DND-41 (cell line): ENCODE measurements around the gene NCCRP1.
A peak's percentile ranks its signal among the peaks of the same experiment; 100 is the strongest.

ENCODE experiments used
- ATAC-seq: fragments of 200-7000 bp; cut with Tn5 transposase; 3 replicates; pipeline ENCODE4 v1.9.1; 2021; ENCODE audit warnings: low read depth; ENCODE audit not compliant: insufficient read depth
- DNase-seq: peaks from one replicate; pipeline ENCODE4 v3.0.0-alpha.2; 2020
- H2AFZ ChIP-seq: 2 replicates; pipeline ENCODE4 v1.6.0; 2012; ENCODE audit warnings: low read depth, low read length
- H3K27ac ChIP-seq: 2 replicates; pipeline ENCODE4 v1.5.1; 2012; ENCODE audit warnings: low read length, inconsistent platforms
- H3K27me3 ChIP-seq: fragments of 200-600 bp; sonication (generic); 2 replicates; pipeline ENCODE4 v1.6.0; 2012; ENCODE audit warnings: low read length, mild to moderate bottlenecking, inconsistent platforms; ENCODE audit not compliant: insufficient read depth, poor library complexity
- H3K36me3 ChIP-seq: 2 replicates; pipeline ENCODE4 v1.5.1; 2012; ENCODE audit warnings: low read length, inconsistent platforms; ENCODE audit not compliant: insufficient read depth
- H3K4me1 ChIP-seq: 2 replicates; pipeline ENCODE4 v1.5.1; 2012; ENCODE audit warnings: mild to moderate bottlenecking, low read length; ENCODE audit not compliant: insufficient read depth
- H3K4me2 ChIP-seq: 2 replicates; pipeline ENCODE4 v1.6.0; 2012; ENCODE audit warnings: mild to moderate bottlenecking, moderate library complexity, low read length, inconsistent platforms; ENCODE audit not compliant: insufficient read depth
- H3K4me3 ChIP-seq, 2 experiments: fragments of 200-600 bp in 1 of 2; shearing (Covaris generic) in 1 of 2; 2 replicates each; pipeline ENCODE4 v1.5.1; 2012 to 2016; ENCODE audit warnings: inconsistent platforms in 2 of 2, low read length in 2 of 2, mild to moderate bottlenecking in 2 of 2, low read depth in 1 of 2, moderate library complexity in 1 of 2
- H3K79me2 ChIP-seq: 2 replicates; pipeline ENCODE4 v1.6.0; 2012; ENCODE audit warnings: low read length, inconsistent platforms; ENCODE audit not compliant: insufficient read depth
- H3K9ac ChIP-seq: 2 replicates; pipeline ENCODE4 v1.6.0; 2012; ENCODE audit warnings: low read depth, mild to moderate bottlenecking, inconsistent platforms, low read length, moderate library complexity
- H3K9me3 ChIP-seq: 2 replicates; pipeline ENCODE4 v1.5.1; 2012; ENCODE audit warnings: low read length, moderate library complexity, mild to moderate bottlenecking, inconsistent platforms; ENCODE audit not compliant: insufficient read depth, severe bottlenecking
- H4K20me1 ChIP-seq: 2 replicates; pipeline ENCODE4 v1.6.0; 2012; ENCODE audit warnings: low read length; ENCODE audit not compliant: insufficient read depth
- CTCF ChIP-seq: IDR thresholded peaks from 2 replicates; pipeline ENCODE4 v1.5.1; 2012; ENCODE audit warnings: borderline replicate concordance, low read length, moderate library complexity, mild to moderate bottlenecking; ENCODE audit not compliant: poor library complexity, severe bottlenecking; ENCODE audit errors: extremely low read depth
- EZH2 ChIP-seq: IDR thresholded peaks from 3 replicates; pipeline ENCODE4 v1.6.1; 2012; ENCODE audit warnings: borderline replicate concordance, low read depth, mild to moderate bottlenecking, moderate library complexity, low read length, inconsistent platforms; ENCODE audit not compliant: severe bottlenecking

Gene NCCRP1

DNA sequence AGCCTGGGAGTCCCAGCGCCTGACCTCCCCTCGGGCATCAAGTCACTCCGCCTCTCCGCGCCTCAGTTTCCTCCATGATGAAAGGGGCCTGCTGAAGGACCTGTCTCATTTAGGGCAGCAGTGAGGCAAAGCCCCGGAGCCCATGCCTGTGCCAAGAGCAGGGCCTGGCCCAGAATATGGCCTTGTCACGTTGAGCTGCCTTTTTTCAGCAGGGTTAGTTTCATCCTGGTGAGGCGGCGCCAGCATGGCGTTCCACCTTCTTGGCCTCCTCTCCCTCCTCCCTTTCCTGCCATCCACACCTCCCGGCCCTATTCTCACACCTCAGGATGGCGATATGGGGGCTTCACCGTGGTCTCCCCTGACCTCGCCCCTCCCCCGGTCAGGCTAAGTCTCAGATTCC, 41.0 kb upstream of the NCCRP1 start:
- H3K4me3 ChIP-seq: no peak overlapping the region
- DNase-seq (no peak), ATAC-seq (no peak)
- H3K4me2 ChIP-seq: no peak overlapping the region
- no peak overlapping the region for H2AFZ ChIP-seq
- H3K9ac ChIP-seq: no peak overlapping the region
- H3K27ac ChIP-seq: no peak overlapping the region
- H3K79me2 ChIP-seq: peaks cover 73% of the 10 kb centered on the region
- TF ChIP-seq CTCF (no peak), EZH2 (no peak)
- H4K20me1 ChIP-seq: peaks cover 88% of the 10 kb centered on the region
- no peaks in the 10 kb centered on the region for H3K9me3 ChIP-seq
- H3K27me3 ChIP-seq: no peaks in the 10 kb centered on the region
- H3K4me1 ChIP-seq: no peaks in the 10 kb centered on the region
- peaks cover 12% of the 10 kb centered on the region; the same call in 1 of the 2 replicates for H3K36me3 ChIP-seq

DNA sequence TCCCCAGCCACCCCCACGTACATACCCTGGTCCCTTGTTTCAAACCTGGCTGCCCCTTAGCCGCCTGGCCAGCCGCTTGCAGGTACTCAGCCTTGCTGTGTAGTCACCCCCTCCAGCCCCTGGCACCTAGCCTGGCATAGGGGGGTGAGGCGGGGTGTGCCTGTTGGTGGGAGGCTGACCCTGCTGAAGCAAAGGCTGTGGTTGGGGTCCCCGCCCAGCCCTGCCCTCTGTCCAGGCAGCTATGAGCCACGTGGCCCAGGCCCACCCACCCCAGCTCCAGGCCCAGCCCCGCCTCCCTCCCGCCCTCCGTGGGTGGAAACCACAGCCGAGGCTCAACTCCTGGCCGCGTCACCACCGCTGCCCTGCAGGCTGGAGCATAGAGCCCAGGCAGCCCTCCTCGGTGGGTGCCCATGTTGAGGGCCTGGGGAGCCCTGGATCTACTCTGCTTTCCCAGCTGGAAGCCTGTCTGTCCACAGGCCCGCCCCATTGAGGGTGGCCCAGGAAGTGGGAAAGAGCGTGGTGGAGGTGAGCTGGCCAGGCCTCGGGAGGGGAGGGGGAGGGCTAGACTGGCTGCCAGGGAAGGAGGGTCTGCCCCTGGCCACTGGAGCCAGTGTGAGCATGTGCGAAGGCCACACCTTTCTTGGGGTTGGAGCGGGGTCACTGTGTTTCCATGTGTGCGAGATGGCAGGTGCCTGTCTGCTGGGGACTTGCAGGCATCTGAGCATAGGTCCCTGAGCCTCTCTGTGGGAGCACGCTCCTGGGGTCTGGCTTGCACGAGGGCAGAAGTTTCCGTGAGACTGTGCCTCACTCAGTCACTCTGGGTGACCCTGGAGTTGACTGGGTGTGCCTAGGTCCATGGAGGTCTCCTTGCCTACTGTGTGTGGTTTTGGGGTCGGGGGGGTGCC, 40.2 kb upstream of the NCCRP1 start:
- no peaks in the 10 kb centered on the region for H3K4me1 ChIP-seq
- no peaks in the 10 kb centered on the region for H3K27me3 ChIP-seq
- H3K9ac ChIP-seq: no peak overlapping the region

DNA sequence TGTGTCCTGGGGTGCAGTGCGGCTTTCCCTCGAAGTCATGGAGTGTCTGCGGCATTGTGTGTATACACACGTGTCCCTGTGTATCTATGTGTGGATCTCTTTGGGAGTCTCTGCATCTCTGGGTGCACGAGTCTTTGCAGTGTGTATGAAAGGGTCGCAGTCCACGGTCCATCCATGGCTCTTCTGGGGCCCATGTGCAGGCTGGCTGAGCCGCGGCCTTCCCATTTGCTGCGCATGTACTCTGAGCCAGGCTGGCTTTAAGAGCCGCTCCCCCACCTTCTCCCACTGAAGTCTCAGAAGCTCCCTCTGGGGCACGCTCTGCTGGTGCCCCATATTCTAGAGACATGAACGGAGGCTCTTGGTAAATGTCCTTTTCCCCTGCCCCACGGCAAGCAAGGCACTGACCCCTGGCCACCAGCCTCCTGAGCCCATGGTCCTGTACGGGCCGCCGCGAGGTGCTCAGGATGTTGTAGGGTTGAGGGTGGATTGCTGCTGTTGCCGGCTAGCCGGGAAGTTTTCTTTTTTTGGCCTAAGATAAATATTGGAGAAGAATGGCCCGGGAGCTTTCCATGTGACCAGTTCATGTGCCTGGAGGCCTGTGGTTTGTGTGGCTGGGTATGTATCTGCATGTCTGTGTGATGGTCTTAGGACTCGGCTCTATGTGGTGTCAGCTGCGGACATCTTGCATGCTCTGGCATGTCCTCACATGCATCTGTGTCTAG, 39.3 kb upstream of the NCCRP1 start:
- Histone ChIP-seq H3K9ac (no peak overlapping the region), H3K9me3 (no peaks in the 10 kb centered on the region), H2AFZ (no peak overlapping the region), H3K27ac (no peak overlapping the region), H4K20me1 (peaks cover 86% of the 10 kb centered on the region), H3K4me1 (no peaks in the 10 kb centered on the region), H3K27me3 (no peaks in the 10 kb centered on the region), H3K79me2 (peaks cover 75% of the 10 kb centered on the region), H3K4me2 (no peak overlapping the region), H3K4me3 (no peak overlapping the region), H3K36me3 (peaks cover 9% of the 10 kb centered on the region; the same call in 1 of the 2 replicates)
- TF ChIP-seq EZH2 (no peak), CTCF (no peak)
- no peak for DNase-seq
- ATAC-seq: no peak

More for the DNA sequence above, 40.2 kb upstream of the NCCRP1 start:
- Histone ChIP-seq H3K9me3 (no peaks in the 10 kb centered on the region), H3K4me2 (no peak overlapping the region), H3K4me3 (no peak overlapping the region), H4K20me1 (peaks cover 87% of the 10 kb centered on the region), H3K27ac (peak overlapping the region; percentile 49; the same call in 1 of the 2 replicates), H3K36me3 (peaks cover 9% of the 10 kb centered on the region; the same call in 1 of the 2 replicates), H2AFZ (no peak overlapping the region), H3K79me2 (peaks cover 73% of the 10 kb centered on the region)
- ATAC-seq: 0 out of 3 replicates have a peak, but pooled peaks have one; percentile 16
- DNase-seq: no peak
- no peak for TF ChIP-seq CTCF
- no peak for TF ChIP-seq EZH2
